ENCODE results near the gene CASP4. TPM values are rescaled to one million over a fixed set of nuclear protein-coding genes. Genes with fewer than 3 reads are reported as not detected.

The CASP4 gene
- total RNA-seq, 1 donor from 2014 or later = 109 TPM

- intact Hi-C loops (cut with micrococcal nuclease) = loop anchor here (1.0 kb wide), 2 partner anchors 10 to 21 kb away; no protein-coding TSS in a partner anchor
These were observed 70.3 kb downstream of the CASP4 start, which contains the start of gene CASP12 for GRCh38 chr11:104897891-104898684. Gene CASP12 (minus strand): TSS chr11:104898460.

GRCh38 chr11:104895634-104896033 lies 72.7 kb downstream of the CASP4 start:
- intact Hi-C loops (cut with micrococcal nuclease) = no loop called here

- intact Hi-C loops (cut with micrococcal nuclease) = no loop called here
These were observed 74.5 kb downstream of the CASP4 start for GRCh38 chr11:104893876-104894275.

Other genes with a start within 250 kb of the CASP4 start
- gene CASP12, start 70.1 kb downstream of the CASP4 start, total RNA-seq = not detected in 2 replicates
- gene CASP5, start 54.6 kb upstream of the CASP4 start, total RNA-seq = 0.17 TPM in 1 of 2 replicates, not detected in the other
- 77.3 and 87.9 TPM in 2 replicates for gene CASP1, start 66.6 kb upstream of the CASP4 start, total RNA-seq
- 70.4 and 75.6 TPM in 2 replicates for gene CARD16, start 76.8 kb upstream of the CASP4 start, total RNA-seq
- not detected in 2 replicates for gene CARD18, start 171.2 kb upstream of the CASP4 start, total RNA-seq

Data from T-helper 1 cell treated with Interleukin-12 subunit alpha and Interleukin-12 subunit beta and Interleukin-4 antibody, amounts not matched to agents 30 ng/mL and 1 ng/mL, for 36 hours (primary cell).